CD4-positive, alpha-beta T cell treated with Interleukin-21 for 1 hour (primary cell): ENCODE measurements around the gene PKIG.
"Not testable (repeated sequence)": the region's sequence is repeated elsewhere in the genome, so short reads cannot be mapped to it uniquely, and the experiment has no call there.

Source experiments
- DNase-seq: peaks from one replicate; pipeline ENCODE4 v3.0.0-alpha.2; 2020

PKIG gene

GRCh38 chr20:44643596-44644229 is 61.3 kb downstream of the PKIG start:
- peak; percentile 77 for DNase-seq

- no peak for DNase-seq
Observed at GRCh38 chr20:44644230-44644617, 61.8 kb downstream of the PKIG start.

GRCh38 chr20:44644667-44645131 is 62.3 kb downstream of the PKIG start:
- DNase-seq, result peak; percentile 71

DNA sequence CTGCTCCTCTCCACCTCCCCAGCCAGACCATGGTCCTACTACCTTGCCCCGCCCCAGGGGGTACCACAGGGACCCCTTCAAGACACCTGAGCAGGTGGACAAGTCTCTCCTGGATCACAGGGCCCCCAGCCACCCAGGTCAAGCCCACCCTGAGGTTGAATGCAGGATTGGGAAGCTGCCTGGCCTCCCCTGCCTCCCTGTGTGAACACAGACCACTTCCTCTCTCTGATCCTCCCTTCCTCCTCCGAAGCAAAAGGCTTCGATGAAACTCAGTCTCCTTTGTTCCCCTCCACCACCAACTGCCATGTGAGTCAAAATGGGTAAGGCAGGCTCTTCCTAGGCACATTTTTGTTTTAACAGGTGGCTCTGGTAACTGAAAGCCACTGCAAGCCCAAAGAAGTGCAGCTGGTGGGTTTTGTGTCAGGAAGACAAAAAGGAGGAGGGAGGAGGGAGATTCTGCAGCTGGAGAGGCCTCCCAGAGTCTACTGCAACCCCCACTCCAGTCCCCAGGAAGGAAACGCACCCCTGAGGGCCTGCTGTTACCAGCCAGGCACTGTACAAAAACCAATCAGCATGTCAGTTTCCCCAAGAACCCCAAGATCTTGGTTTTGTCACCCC is 63.8 kb downstream of the PKIG start:
- peak; percentile 40 for DNase-seq

- DNase-seq, result no peak
Observed at GRCh38 chr20:44646641-44647274, 64.4 kb downstream of the PKIG start.

- DNase-seq, result no peak
Observed at GRCh38 chr20:44648068-44648467, 65.7 kb downstream of the PKIG start.

- no peak for DNase-seq
Observed at GRCh38 chr20:44648579-44648978, 66.2 kb downstream of the PKIG start.

- DNase-seq, result no peak
Observed at GRCh38 chr20:44649126-44649525, 66.7 kb downstream of the PKIG start.

DNA sequence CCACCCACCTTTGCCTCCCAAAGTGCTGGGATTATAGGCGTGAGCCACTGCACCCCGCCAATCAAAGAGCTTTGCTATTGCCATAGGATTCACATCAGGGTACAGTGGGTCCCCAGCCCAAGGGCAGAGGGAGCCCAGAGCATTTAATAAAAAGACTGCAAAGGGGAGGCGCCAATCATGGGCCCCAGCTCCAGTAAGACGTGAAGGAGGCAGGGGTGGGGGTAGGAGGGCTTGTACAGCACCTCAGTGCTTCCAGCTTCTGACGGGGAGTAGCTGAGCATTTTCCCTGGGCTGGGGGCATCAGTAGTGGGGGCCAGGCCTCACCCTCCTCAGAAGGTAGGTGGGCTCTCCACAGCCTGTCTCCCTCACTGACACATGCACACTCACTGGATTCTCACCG is 67.6 kb downstream of the PKIG start:
- DNase-seq, result no peak

DNA sequence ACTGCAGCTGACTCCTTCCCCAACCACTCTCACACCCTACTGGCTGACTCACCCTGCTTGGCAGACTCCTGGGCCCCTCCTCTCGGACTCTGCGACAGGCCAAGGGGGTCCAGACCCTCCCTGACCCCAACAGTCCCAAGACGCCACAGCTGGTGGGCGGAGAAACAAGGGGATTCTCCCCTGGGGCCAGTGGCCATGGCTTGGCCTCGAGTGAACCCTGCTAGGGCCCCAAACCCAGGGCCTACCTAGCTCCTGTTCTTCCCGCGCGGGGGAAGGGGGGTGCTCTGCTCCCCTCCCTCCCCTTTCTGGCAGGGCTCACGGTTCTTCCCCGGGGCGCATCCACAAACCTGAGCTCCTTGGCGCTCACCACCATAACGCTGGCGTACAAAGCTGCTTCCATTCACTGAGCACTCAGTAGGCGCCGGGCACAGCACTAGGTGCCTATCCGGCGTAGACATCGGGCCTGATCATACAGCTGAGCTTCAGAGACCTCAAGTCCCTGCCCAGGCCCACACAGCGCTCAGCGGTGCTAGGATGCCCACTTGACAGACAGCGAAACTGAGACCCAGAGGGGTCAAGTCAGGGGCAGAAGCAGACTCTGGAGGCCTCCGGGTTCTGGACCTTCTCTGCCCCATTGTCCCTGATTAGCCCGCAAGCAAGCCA is 68.5 kb downstream of the PKIG start:
- DNase-seq, result peak; percentile 40

DNA sequence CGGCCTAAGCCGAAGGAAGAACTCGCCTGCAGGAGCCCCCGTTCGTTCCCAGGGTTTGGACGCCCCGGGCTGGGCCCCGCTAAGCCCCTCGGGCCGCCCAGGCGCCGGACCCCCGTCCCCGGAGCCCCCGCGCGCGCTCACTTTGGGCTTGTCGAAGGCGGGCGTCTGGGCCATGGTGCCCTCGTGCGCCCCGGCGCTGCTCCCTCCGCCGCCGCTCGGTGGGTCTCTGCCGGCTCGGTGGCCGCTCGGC is 69.0 kb downstream of the PKIG start:
- no peak for DNase-seq

- peak; percentile 48 for DNase-seq
Observed at GRCh38 chr20:44651684-44652423, 69.5 kb downstream of the PKIG start, which contains the start of gene ADA. TSS of gene ADA (minus strand) at chr20:44651699. CDS start at chr20:44651607, 92 bp downstream.

GRCh38 chr20:44653546-44653945 is 71.2 kb downstream of the PKIG start:
- no peak for DNase-seq

DNA sequence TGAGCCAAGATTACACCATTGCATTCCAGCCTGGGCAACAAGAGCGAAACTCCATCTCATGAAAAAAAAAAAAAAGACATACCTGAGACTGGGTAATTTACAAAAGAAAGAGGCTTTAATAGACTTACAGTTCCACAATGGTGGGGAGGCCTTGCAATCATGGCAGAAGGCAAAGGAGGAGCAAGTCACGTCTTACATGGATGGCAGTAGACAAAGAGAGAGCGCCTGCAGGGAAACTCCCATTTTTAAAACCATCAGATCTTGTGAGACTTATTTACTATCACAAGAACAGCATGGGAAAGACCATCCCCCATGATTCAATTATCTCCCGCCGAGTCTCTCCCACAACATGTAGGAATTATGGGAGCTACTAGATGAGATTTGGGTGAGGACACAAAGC is 71.8 kb downstream of the PKIG start:
- not testable (repeated sequence) for DNase-seq

GRCh38 chr20:44656448-44656847 is 74.1 kb downstream of the PKIG start:
- no peak for DNase-seq

- DNase-seq, result no peak
Observed at GRCh38 chr20:44657875-44658274, 75.5 kb downstream of the PKIG start.

- DNase-seq, result no peak
Observed at GRCh38 chr20:44658810-44659209, 76.4 kb downstream of the PKIG start.

- DNase-seq, result no peak
Observed at GRCh38 chr20:44659931-44660330, 77.6 kb downstream of the PKIG start.

- DNase-seq, result no peak
Observed at GRCh38 chr20:44660581-44660980, 78.2 kb downstream of the PKIG start.

- no peak for DNase-seq
Observed at GRCh38 chr20:44662261-44662660, 79.9 kb downstream of the PKIG start.

DNA sequence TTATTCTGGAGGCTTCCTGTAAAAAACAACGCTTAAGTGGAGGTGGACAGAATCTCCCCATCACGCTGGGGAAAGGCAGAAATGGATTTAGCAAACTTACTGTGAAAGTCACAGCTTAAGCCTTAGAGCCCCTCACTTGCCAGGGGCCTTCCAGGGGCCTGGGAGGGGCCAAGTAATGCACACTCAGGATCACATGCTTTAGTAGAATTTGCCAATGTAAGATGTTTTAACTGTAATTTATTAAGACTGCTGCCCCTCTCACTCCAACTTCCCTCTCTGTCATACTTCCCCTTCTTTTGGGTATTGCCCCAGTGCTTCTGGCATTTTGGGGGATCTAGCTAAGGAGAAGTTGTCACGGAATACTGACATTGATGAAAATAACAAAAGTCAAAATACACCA is 81.8 kb downstream of the PKIG start:
- DNase-seq, result no peak

DNA sequence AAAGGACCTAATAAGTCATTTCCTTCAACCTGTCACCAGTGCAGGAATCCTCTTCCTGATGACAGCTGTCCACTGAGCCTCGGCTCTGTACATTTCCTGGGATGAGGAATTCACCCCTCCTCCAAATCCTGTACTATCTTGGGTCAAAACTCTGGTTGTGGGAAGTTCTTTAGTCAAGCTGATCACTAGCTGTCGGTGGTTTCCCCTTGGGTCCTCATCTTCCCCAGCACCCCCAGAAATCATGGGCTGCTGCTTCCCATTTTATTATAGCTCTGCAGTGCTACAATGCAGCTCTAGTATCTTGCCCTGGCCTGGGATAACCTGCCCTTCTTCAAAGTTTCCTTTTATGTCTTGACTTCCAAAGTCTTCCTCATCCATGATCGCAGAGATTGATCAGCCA is 83.7 kb downstream of the PKIG start:
- no peak for DNase-seq
